Loucy (cell line): Measurements from ENCODE around the gene TMEM232.

Experiments used
- CTCF ChIP-seq: fragments of 200-600 bp; sonication (generic); conservative IDR thresholded peaks from 2 replicates; pipeline ENCODE4 v1.5.1; 2014; ENCODE audit warnings: mild to moderate bottlenecking, antibody characterized with exemption, low read length
- EZH2phosphoT487 ChIP-seq: fragments of 200-600 bp; IDR thresholded peaks from 2 replicates; pipeline ENCODE4 v1.6.1; 2018; ENCODE audit warnings: antibody characterized with exemption, mild to moderate bottlenecking, moderate library complexity, borderline replicate concordance

- no peak for TF ChIP-seq CTCF
- no peak for TF ChIP-seq EZH2phosphoT487
Observed at GRCh38 chr5:110463106-110463505, 263.4 kb downstream of the TMEM232 start.
